A549 (cell line): ENCODE results near the gene C12orf75. TPM values are rescaled to one million over a fixed set of nuclear protein-coding genes. Genes with fewer than 3 reads are reported as not detected.
A peak's percentile ranks its signal among the peaks of the same experiment; 100 is the strongest.

Experiments
- ATAC-seq, 2 experiments: fragments of 200-7000 bp in 1 of 2; fragments of >200 bp in 1 of 2; cut with Nextera tagmentation in 1 of 2; cut with Tn5 transposase in 1 of 2; 3 replicates each; pipeline versions ENCODE4 v1.8.0 to v1.9.1; 2018 to 2020; ENCODE audit warnings: mild to moderate bottlenecking in 1 of 2, moderate library complexity in 1 of 2
- CTCF ChIA-PET: fragments of 300-600 bp; sonication (Branson Sonifier 250); formaldehyde crosslinking; extraction: SDS; loops from one replicate; lab custom pipeline; 2021; ENCODE audit warnings: antibody characterized with exemption, inconsistent platforms; lab: Yijun Ruan, JAX
- POLR2A ChIA-PET: fragments of 350-600 bp; formaldehyde crosslinking; extraction: SDS; loops from one replicate; lab custom pipeline; 2021; ENCODE audit warnings: antibody characterized with exemption, inconsistent platforms; lab: Yijun Ruan, JAX
- DNase-seq, 2 experiments: peaks; one replicate each; pipeline versions ENCODE4 v3.0.0 to v3.0.0-alpha.2; 2011 to 2016; ENCODE audit warnings: low read depth in 1 of 2, low spot score in 1 of 2
- FAIRE-seq: peaks from 2 replicates; lab custom pipeline; 2011; peaks lifted over from hg19 to GRCh38; lab: Jason Lieb, UNC
- H3K27ac ChIP-seq, 2 experiments: fragments of >200 bp; sonication (Bioruptor Twin); formaldehyde crosslinking; 3 replicates each; pipeline ENCODE4 v1.5.1; 2016 to 2017
- H3K4me1 ChIP-seq: fragments of >200 bp; sonication (Bioruptor Twin); formaldehyde crosslinking; 3 replicates; pipeline ENCODE4 v1.6.1; 2016
- H3K4me2 ChIP-seq: fragments of >200 bp; sonication (Bioruptor Twin); formaldehyde crosslinking; 3 replicates; pipeline ENCODE4 v1.6.1; 2016
- H3K4me3 ChIP-seq: fragments of >200 bp; sonication (Bioruptor Twin); formaldehyde crosslinking; 3 replicates; pipeline ENCODE4 v1.5.1; 2016
- H3K9me3 ChIP-seq: fragments of >200 bp; sonication (Bioruptor Twin); formaldehyde crosslinking; 3 replicates; pipeline ENCODE4 v1.6.1; 2016
- EP300 ChIP-seq, 2 experiments: fragments of >200 bp; sonication (Bioruptor Twin); formaldehyde crosslinking; IDR thresholded peaks; 2 replicates in 1 of 2; 3 replicates in 1 of 2; pipeline ENCODE4 v1.6.1; 2016 to 2017
- ESRRA ChIP-seq: fragments of 150-350 bp; IDR thresholded peaks from 2 replicates; pipeline ENCODE4 v1.6.1; 2014; ENCODE audit warnings: mild to moderate bottlenecking, low read length, borderline replicate concordance
- FOSB ChIP-seq: fragments of 250-450 bp; sonication (Bioruptor Pico); IDR thresholded peaks from 2 replicates; pipeline ENCODE4 v1.5.0; 2020; ENCODE audit warnings: mild to moderate bottlenecking, moderate library complexity
- FOSL2 ChIP-seq, 2 experiments: fragments of 450-650 bp in 1 of 2; fragments of >200 bp in 1 of 2; sonication (Bioruptor Twin) in 1 of 2; formaldehyde crosslinking; IDR thresholded peaks; 2 replicates each; pipeline versions ENCODE4 v1.5.0 to v1.6.1; 2016 to 2020; ENCODE audit warnings: mild to moderate bottlenecking in 1 of 2, moderate library complexity in 1 of 2
- GATA3 ChIP-seq: IDR thresholded peaks from 2 replicates; pipeline ENCODE4 v1.6.1; 2012; ENCODE audit warnings: borderline replicate concordance
- KDM1A ChIP-seq: fragments of 200-600 bp; sonication (generic); IDR thresholded peaks from 2 replicates; pipeline ENCODE4 v1.6.1; 2016; ENCODE audit warnings: low read depth, mild to moderate bottlenecking
- KDM5A ChIP-seq: fragments of 200-600 bp; sonication (generic); IDR thresholded peaks from 2 replicates; pipeline ENCODE4 v1.6.1; 2016; ENCODE audit warnings: antibody characterized with exemption, mild to moderate bottlenecking
- NFE2L2 ChIP-seq: fragments of 150-350 bp; conservative IDR thresholded peaks from 2 replicates; pipeline ENCODE4 v1.6.1; 2014; ENCODE audit warnings: low read length
- NR3C1 ChIP-seq: fragments of >200 bp; sonication (Bioruptor Twin); formaldehyde crosslinking; IDR thresholded peaks from 3 replicates; pipeline ENCODE4 v1.6.1; 2017
- RCOR1 ChIP-seq: fragments of 150-350 bp; IDR thresholded peaks from 2 replicates; pipeline ENCODE4 v1.6.1; 2014; ENCODE audit warnings: antibody characterized with exemption, low read length, low read depth
- RFX5 ChIP-seq: fragments of 450-650 bp; IDR thresholded peaks from 2 replicates; pipeline ENCODE4 v1.7.1; 2014; ENCODE audit warnings: antibody characterized with exemption, mild to moderate bottlenecking, moderate library complexity
- SMC3 ChIP-seq: fragments of >200 bp; sonication (Bioruptor Twin); formaldehyde crosslinking; IDR thresholded peaks from 3 replicates; pipeline ENCODE4 v1.6.1; 2018; ENCODE audit warnings: inconsistent platforms
- SREBF2 ChIP-seq: fragments of 450-650 bp; IDR thresholded peaks from 2 replicates; pipeline ENCODE4 v1.6.1; 2014; ENCODE audit warnings: mild to moderate bottlenecking, moderate library complexity
- TFCP2L1 ChIP-seq: fragments of 250-450 bp; sonication (Bioruptor Pico); IDR thresholded peaks from 2 replicates; pipeline ENCODE4 v1.5.0; 2021; ENCODE audit warnings: mild to moderate bottlenecking
- ZC3H11A ChIP-seq: fragments of 450-650 bp; IDR thresholded peaks from 2 replicates; pipeline ENCODE4 v1.6.1; 2014; ENCODE audit warnings: antibody characterized with exemption, mild to moderate bottlenecking
- WGBS: methylation state at CpG from one replicate; pipeline ENCODE4 v1.1.6; 2017; ENCODE audit errors: missing lambda C conversion rate; 5-methylcytosine and 5-hydroxymethylcytosine counted together
- polyA plus RNA-seq, 4 experiments: library from polyadenylated mRNA; depleted of rRNA in 3 of 4; stranded (reverse); fragments of >200 nt; fragmentation: RNase III in 1 of 4; extraction: RNeasy Plus Mini Kit Qiagen cat#74134 plus additional on column Dnase treatment in 1 of 4; gene quantifications; 2 replicates in 3 of 4; 3 replicates in 1 of 4; pipeline ENCODE4 v1.2.3, GENCODE V29; 2011 to 2017
- TF ChIP-seq, protein P1 (sequence below): fragments of >200 bp; sonication (Bioruptor Twin); formaldehyde crosslinking; IDR thresholded peaks from 3 replicates; pipeline ENCODE4 v1.5.1; 2016
- TF ChIP-seq, protein P2 (sequence below): IDR thresholded peaks from 2 replicates; pipeline ENCODE4 v1.6.1; 2012
- TF ChIP-seq, protein P3 (sequence below): fragments of 250-450 bp; sonication (Bioruptor Pico); IDR thresholded peaks from 2 replicates; pipeline ENCODE4 v1.5.0; 2020; ENCODE audit warnings: low read depth, mild to moderate bottlenecking, moderate library complexity
- TF ChIP-seq, protein P4 (sequence below): fragments of >200 bp; sonication (Bioruptor Twin); formaldehyde crosslinking; IDR thresholded peaks from 3 replicates; pipeline ENCODE4 v1.6.1; 2016
- TF ChIP-seq, protein P5 (sequence below): IDR thresholded peaks from 2 replicates; pipeline ENCODE4 v1.6.1; 2012; ENCODE audit warnings: low read depth, borderline replicate concordance
- TF ChIP-seq, protein P6 (sequence below): fragments of 200-600 bp; sonication (generic); IDR thresholded peaks from 2 replicates; pipeline ENCODE4 v1.6.1; 2016; ENCODE audit warnings: antibody characterized with exemption, mild to moderate bottlenecking, moderate library complexity

The C12orf75 gene
- polyA plus RNA-seq, 2 of the 4 experiments (the other 2 are of a cell fraction), result 210 to 298 TPM

DNA sequence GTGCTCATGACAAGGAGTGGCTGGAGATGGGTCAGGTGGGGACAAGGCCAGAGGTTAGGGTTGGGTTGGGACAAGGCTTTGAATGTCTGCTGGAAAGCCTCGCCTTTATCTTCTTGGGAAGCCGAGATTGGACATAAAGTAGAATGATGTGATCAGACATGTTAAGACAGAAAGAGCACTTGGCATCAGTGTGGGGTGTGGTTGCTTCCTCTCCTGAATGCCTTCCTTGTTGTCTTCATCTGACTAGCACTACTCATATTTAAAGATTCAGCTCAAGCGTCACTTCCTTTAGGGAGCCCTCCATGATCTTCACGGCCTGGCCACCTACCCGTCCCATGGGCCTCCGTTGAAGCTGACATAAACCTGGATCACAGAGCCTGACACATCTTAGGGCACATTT is 14.8 kb upstream of the C12orf75 start:
- H3K4me2 ChIP-seq, result no peak overlapping the region
- ATAC-seq (no peak), DNase-seq (no peak), FAIRE-seq (no peak)
- TF ChIP-seq, protein P1, sequence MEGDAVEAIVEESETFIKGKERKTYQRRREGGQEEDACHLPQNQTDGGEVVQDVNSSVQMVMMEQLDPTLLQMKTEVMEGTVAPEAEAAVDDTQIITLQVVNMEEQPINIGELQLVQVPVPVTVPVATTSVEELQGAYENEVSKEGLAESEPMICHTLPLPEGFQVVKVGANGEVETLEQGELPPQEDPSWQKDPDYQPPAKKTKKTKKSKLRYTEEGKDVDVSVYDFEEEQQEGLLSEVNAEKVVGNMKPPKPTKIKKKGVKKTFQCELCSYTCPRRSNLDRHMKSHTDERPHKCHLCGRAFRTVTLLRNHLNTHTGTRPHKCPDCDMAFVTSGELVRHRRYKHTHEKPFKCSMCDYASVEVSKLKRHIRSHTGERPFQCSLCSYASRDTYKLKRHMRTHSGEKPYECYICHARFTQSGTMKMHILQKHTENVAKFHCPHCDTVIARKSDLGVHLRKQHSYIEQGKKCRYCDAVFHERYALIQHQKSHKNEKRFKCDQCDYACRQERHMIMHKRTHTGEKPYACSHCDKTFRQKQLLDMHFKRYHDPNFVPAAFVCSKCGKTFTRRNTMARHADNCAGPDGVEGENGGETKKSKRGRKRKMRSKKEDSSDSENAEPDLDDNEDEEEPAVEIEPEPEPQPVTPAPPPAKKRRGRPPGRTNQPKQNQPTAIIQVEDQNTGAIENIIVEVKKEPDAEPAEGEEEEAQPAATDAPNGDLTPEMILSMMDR, result no peak
- TF ChIP-seq SREBF2 (no peak), KDM5A (no peak), FOSB (CRISPR knock-in tag) (no peak), SMC3 (no peak), KDM1A (no peak), NFE2L2 (no peak), RFX5 (no peak)
- TF ChIP-seq, protein P2, sequence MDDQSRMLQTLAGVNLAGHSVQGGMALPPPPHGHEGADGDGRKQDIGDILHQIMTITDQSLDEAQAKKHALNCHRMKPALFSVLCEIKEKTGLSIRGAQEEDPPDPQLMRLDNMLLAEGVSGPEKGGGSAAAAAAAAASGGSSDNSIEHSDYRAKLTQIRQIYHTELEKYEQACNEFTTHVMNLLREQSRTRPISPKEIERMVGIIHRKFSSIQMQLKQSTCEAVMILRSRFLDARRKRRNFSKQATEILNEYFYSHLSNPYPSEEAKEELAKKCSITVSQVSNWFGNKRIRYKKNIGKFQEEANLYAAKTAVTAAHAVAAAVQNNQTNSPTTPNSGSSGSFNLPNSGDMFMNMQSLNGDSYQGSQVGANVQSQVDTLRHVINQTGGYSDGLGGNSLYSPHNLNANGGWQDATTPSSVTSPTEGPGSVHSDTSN, result no peak
- TF ChIP-seq, protein P3, sequence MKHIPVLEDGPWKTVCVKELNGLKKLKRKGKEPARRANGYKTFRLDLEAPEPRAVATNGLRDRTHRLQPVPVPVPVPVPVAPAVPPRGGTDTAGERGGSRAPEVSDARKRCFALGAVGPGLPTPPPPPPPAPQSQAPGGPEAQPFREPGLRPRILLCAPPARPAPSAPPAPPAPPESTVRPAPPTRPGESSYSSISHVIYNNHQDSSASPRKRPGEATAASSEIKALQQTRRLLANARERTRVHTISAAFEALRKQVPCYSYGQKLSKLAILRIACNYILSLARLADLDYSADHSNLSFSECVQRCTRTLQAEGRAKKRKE (CRISPR knock-in tag), result no peak
- ChIA-PET POLR2A (no interaction called here), CTCF (interaction anchor here (1.0 kb wide), 1 partner anchor 80 kb away, joined by 3 read pairs; the partner anchor contains the start of gene APPL2)
- peak overlapping the region; percentile 85 to 88; a peak in 5 of 6 replicates for H3K27ac ChIP-seq
- H3K9me3 ChIP-seq, result no peaks in the 10 kb centered on the region
- H3K4me3 ChIP-seq, result no peak overlapping the region
- WGBS, result 92% methylated on average over 6 of the region's 6 CpGs
- H3K4me1 ChIP-seq, result peaks cover 67% of the 10 kb centered on the region

DNA sequence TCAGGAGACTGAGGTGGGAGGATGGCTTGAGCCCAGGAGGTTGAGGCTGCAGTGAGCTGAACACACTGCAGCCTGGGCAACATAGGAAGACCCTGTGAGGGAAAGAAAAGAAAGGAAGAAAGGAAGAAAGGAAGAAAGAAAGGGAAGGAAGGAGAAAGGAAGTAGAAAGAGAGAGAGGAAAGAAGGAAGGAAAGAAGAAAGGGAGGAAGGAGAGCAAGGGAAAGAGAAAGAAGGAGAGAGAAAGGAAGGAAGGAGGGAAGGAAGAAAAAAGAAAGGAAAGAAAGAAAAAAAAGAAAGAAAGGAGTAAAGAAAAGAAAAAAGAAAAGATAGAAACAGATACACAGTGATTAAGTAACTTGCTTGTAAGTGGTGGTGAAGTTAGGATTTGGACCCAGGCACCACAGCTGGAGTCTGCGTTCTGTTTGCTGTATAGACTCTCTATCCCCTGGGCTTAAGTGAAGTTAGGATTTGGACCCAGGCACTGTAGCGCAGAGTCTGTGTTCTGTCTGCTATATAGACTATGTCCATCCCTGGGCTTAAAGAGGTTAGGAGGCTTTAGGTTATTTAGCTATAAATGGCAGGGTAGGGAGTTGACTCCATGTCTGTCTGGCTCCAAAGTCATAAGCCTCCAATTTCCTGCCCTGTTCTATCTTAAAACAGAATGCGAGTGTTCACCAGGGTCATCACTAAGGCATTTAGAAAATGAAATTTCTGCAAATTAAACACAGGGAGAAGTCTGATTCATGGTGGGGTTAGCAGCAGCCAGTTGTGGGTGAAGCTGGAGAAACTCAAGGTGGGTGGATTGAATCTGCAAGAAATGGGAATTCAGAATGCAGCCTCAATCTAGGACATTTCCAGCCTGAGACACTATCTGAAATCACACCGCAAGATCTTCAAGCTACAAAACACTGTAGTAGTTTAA is 13.3 kb upstream of the C12orf75 start:
- no peak for FAIRE-seq
- Histone ChIP-seq H3K27ac (peak overlapping the region; percentile 85 to 88), H3K4me1 (peaks cover 53% of the 10 kb centered on the region), H3K4me2 (peak overlapping the region; percentile 80), H3K9me3 (no peaks in the 10 kb centered on the region), H3K4me3 (no peak overlapping the region)
- no peak for TF ChIP-seq ZC3H11A
- TF ChIP-seq NR3C1, result no peak
- TF ChIP-seq, protein P4, sequence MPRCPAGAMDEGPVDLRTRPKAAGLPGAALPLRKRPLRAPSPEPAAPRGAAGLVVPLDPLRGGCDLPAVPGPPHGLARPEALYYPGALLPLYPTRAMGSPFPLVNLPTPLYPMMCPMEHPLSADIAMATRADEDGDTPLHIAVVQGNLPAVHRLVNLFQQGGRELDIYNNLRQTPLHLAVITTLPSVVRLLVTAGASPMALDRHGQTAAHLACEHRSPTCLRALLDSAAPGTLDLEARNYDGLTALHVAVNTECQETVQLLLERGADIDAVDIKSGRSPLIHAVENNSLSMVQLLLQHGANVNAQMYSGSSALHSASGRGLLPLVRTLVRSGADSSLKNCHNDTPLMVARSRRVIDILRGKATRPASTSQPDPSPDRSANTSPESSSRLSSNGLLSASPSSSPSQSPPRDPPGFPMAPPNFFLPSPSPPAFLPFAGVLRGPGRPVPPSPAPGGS, result 0 out of 3 replicates have a peak, but pooled peaks have one; percentile 29
- peak in 1 of 2 experiments; percentile 50 for DNase-seq
- 47% methylated on average over 4 of the region's 4 CpGs for WGBS
- POLR2A ChIA-PET, result interaction anchor here (1.2 kb wide), 1 partner anchor 81 kb away, joined by 4 read pairs; the partner anchor contains the start of gene APPL2
- CTCF ChIA-PET, result no interaction called here
- peak; percentile 30 to 60; a peak in 5 of 6 replicates for ATAC-seq

DNA sequence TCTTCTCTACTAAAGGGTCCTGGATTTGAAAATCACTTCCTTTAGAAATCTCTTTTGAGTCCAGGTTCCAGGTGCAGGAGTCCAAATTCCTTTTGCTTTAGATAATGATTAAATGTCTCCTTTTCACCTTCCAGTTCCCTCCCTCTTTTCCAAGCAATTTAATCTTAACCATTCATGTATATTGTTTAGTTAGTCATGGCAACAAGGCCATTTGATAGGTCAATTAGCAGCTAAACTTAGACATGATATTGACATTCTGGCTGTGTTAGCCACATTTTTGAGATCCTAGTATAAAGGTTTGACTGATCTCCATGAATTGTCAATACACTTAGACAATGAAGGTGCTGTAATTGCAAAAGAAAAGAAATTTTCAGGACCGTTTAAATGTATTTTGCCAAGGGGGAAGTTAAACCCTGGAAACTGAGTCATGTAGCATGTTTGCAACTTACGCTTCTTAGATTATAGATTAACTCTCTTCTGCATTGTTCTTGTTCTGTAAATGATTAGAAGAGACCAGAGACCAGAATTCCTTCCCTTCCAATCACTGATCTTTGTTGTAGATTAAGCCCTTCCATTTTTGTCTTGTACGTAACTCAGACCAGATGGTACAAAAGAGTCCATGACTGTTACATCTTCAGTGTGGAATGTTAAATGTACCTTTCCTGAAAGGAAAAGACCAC is 12.4 kb upstream of the C12orf75 start:
- peak overlapping the region; percentile 80 for H3K4me2 ChIP-seq
- peak in 1 of 2 experiments; percentile 91 for DNase-seq
- H3K4me1 ChIP-seq, result peaks cover 50% of the 10 kb centered on the region
- WGBS, result 14% methylated on average over 3 of the region's 3 CpGs
- no peak overlapping the region for H3K4me3 ChIP-seq
- peak; percentile 93 for FAIRE-seq
- ChIA-PET POLR2A (interaction anchor here (1.2 kb wide), 1 partner anchor 82 kb away, joined by 4 read pairs; the partner anchor contains the start of gene APPL2), CTCF (interaction anchor here (0.9 to 3.5 kb wide), 3 partner anchors 13 to 65 kb away, joined by 3 to 19 read pairs (median 3); partner anchors contain the start of gene C12orf75)
- H3K9me3 ChIP-seq, result no peaks in the 10 kb centered on the region
- peak overlapping the region; percentile 85 to 88 for H3K27ac ChIP-seq
- peak; percentile 65 to 86 for ATAC-seq
- TF ChIP-seq, protein P5, sequence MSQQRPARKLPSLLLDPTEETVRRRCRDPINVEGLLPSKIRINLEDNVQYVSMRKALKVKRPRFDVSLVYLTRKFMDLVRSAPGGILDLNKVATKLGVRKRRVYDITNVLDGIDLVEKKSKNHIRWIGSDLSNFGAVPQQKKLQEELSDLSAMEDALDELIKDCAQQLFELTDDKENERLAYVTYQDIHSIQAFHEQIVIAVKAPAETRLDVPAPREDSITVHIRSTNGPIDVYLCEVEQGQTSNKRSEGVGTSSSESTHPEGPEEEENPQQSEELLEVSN, result no peak
- TF ChIP-seq, protein P6, sequence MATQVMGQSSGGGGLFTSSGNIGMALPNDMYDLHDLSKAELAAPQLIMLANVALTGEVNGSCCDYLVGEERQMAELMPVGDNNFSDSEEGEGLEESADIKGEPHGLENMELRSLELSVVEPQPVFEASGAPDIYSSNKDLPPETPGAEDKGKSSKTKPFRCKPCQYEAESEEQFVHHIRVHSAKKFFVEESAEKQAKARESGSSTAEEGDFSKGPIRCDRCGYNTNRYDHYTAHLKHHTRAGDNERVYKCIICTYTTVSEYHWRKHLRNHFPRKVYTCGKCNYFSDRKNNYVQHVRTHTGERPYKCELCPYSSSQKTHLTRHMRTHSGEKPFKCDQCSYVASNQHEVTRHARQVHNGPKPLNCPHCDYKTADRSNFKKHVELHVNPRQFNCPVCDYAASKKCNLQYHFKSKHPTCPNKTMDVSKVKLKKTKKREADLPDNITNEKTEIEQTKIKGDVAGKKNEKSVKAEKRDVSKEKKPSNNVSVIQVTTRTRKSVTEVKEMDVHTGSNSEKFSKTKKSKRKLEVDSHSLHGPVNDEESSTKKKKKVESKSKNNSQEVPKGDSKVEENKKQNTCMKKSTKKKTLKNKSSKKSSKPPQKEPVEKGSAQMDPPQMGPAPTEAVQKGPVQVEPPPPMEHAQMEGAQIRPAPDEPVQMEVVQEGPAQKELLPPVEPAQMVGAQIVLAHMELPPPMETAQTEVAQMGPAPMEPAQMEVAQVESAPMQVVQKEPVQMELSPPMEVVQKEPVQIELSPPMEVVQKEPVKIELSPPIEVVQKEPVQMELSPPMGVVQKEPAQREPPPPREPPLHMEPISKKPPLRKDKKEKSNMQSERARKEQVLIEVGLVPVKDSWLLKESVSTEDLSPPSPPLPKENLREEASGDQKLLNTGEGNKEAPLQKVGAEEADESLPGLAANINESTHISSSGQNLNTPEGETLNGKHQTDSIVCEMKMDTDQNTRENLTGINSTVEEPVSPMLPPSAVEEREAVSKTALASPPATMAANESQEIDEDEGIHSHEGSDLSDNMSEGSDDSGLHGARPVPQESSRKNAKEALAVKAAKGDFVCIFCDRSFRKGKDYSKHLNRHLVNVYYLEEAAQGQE, result no peak
- TF ChIP-seq TFCP2L1 (CRISPR knock-in tag) (no peak), ESRRA (peak; percentile 82; the same call in 1 of the 2 replicates), RCOR1 (no peak), FOSL2 (IDR thresholded peaks at IDR 0.05) (no peak), FOSL2 (CRISPR knock-in tag; IDR thresholded peaks at IDR 0.05) (peak; percentile 77), GATA3 (peak; percentile 78; the same call in 1 of the 2 replicates), EP300 (IDR thresholded peaks at IDR 0.05) (peak in 1 of 2 experiments; percentile 53; a peak in 1 of 5 replicates)
